Measurements from ENCODE around the gene RFX3. TPM values are rescaled to one million over a fixed set of nuclear protein-coding genes. Genes with fewer than 3 reads are reported as not detected.

The RFX3 gene
- total RNA-seq, 1 donor from 2014 or later: 24.7 TPM

GRCh38 chr9:3516667-3517330, 9.0 kb downstream of the RFX3 start:
- intact Hi-C loops (cut with DNase I): no loop called here
- ATAC-seq (no peak), DNase-seq (ENCODE audit: low spot score) (no peak)

DNA sequence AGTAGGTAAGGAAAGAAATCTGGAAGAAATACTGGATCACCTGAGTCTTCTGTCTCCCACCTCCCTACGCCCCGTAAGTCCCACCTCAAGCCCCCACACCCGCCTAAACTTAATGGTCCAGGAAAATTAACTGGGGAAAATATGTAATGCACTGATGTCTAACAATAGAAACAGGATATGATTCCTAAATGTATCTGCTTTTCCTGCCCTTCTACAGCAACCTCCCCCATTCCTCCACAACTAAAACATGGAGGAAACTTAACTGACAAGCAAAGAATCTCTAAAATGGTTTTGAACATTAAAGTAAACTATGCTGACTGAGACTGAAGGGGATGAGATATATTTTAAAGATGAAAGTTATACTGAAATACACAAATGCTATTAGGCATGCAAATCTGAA, 10.4 kb downstream of the RFX3 start:
- no peak for DNase-seq (ENCODE audit: low spot score)
- no peak for ATAC-seq
- intact Hi-C loops (cut with DNase I): no loop called here

- intact Hi-C loops (cut with DNase I): no loop called here
- ATAC-seq: no peak
- DNase-seq (ENCODE audit: low spot score): no peak
Observed at GRCh38 chr9:3514786-3515185, 11.0 kb downstream of the RFX3 start.

- intact Hi-C loops (cut with DNase I): no loop called here
- DNase-seq (ENCODE audit: low spot score) (no peak), ATAC-seq (no peak)
Observed at GRCh38 chr9:3513265-3513818, 12.5 kb downstream of the RFX3 start.

GRCh38 chr9:3511551-3511950, 14.2 kb downstream of the RFX3 start:
- ATAC-seq: no peak
- no peak for DNase-seq (ENCODE audit: low spot score)
- intact Hi-C loops (cut with DNase I): no loop called here

DNA sequence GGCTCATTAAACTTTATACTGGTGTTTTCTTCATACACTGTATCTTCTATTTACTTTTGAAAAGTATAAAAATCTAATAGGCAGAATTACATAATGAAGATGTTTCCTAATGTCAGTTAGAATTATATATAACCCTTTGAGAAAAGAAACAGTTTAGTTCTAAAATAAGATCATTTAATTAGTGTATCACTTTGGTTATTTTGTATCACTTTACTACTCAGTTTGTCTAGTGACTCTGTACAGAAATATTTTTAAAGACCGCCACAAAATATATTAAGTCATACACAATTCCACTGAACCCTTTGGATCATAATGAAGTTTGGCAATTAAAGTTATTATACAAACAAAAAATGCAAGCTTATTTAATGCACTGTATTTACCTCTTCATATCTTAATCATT, 15.0 kb downstream of the RFX3 start:
- ATAC-seq (no peak), DNase-seq (ENCODE audit: low spot score) (no peak)
- intact Hi-C loops (cut with DNase I): no loop called here

GRCh38 chr9:3509926-3510325, 15.9 kb downstream of the RFX3 start:
- DNase-seq (ENCODE audit: low spot score): no peak
- ATAC-seq: no peak
- intact Hi-C loops (cut with DNase I): no loop called here

GRCh38 chr9:3508521-3509291, 17.1 kb downstream of the RFX3 start:
- no peak for DNase-seq (ENCODE audit: low spot score)
- ATAC-seq: no peak
- intact Hi-C loops (cut with DNase I): no loop called here

GRCh38 chr9:3508078-3508431, 17.7 kb downstream of the RFX3 start:
- DNase-seq (ENCODE audit: low spot score) (no peak), ATAC-seq (peak; percentile 18)
- intact Hi-C loops (cut with DNase I): no loop called here

DNA sequence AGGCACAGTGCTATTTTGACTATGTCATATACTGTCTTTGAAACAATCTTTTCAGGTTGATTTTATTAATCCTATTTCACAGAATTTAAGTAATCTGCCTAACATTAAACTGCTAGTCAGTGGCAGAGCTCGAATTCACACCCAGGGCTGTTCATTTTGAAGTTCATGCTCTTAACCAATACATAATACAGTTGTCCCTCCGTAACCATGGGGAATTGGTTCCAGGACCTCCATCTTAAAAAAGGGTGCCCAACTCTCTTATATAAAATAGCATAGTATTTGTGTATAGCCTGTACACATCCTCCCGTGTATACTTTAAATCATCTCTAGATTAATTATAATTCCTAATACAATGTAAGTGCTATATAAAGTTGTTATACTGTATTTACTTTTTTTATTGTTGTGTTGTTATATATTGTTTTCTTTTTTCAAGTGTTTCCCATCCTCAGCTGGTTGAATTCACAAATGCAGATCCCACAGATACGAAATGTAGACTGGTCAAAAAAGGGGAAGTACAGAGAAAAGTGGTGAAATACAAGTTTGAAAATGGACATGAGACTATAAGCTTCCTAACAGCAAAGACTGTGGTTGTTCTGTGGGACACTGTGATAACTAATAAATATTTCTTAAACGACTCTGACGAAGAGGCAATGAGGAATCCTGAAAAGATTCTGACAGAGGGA, 18.3 kb downstream of the RFX3 start:
- intact Hi-C loops (cut with DNase I): no loop called here
- peak; percentile 61 for ATAC-seq
- DNase-seq (ENCODE audit: low spot score): no peak

DNA sequence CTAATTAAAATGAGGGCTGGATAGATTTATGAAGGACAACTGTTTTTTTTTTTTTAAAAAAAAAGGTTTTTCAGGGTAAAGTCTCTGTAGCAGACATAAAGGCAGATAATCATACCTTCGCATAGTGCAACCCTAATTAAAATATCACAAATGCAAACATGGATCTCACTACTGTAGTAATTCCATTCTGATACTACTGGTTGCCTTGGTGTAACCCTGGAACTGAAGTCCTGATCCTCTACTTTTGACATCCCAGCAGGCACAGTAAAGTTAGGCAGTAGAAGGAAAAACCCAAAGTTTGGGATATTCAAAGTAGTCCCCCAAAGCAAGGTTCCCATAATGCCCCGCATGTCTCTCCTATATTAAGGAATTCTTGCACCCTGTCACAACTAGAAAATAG, 19.6 kb downstream of the RFX3 start:
- DNase-seq (ENCODE audit: low spot score) (no peak), ATAC-seq (peak; percentile 61)
- intact Hi-C loops (cut with DNase I): no loop called here

DNA sequence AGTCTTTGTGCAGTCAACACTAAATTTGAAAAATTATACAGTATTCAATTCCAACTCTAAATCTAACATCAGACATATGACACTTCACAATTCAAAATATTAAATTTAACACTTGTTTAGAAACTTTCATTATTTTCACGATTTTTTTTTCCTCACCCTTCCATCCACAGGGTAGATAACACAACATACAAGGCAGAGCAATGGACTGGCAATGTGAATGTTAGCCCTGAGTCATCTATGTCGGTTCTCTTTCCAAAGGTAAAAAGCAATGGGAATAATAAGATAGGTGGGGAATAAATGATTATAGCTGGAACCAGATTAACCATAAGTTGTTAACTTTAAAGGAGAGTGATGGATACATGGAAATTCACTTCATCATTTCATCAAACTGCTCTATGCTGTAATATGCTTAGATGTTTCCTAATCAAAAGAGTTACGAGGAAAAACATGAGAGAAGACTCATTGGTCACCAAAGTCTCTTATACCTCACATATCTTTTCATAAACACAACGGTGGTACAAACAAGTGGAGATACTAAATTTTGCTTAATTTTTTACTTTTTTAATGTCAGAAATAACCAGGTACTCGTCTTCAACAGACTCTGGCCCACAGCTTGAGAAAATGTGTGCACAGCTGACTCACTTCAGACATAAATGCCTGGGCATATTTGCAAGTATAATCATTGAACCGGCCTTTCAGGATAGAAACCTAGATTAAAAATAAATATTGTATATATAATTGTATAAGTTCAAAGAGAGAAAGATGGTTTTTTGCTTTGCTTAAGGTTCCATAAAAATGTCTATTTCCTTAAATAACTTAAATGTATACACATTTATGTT, 23.0 kb downstream of the RFX3 start:
- DNase-seq (ENCODE audit: low spot score): no peak
- no peak for ATAC-seq
- intact Hi-C loops (cut with DNase I): no loop called here

DNA sequence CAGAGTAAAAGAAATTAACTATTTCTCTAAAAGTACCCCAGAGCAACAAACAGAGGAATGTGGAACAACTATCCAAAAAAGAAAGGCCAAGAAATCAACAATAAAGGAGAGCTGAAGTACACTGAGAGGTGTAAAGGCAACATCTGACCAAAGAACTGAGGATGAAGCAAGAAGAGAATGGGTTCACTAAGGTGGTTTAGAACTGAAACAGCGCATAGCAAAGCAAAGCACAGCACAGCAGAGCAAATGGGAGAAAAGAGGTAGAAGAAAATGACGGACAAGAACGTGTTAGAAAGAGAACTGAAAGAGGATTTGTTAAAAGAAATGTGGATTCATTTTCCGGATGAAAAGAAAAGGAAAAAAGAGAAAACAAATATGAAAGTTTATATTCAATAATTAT, 25.8 kb downstream of the RFX3 start:
- no peak for DNase-seq (ENCODE audit: low spot score)
- no peak for ATAC-seq
- intact Hi-C loops (cut with DNase I): no loop called here

DNA sequence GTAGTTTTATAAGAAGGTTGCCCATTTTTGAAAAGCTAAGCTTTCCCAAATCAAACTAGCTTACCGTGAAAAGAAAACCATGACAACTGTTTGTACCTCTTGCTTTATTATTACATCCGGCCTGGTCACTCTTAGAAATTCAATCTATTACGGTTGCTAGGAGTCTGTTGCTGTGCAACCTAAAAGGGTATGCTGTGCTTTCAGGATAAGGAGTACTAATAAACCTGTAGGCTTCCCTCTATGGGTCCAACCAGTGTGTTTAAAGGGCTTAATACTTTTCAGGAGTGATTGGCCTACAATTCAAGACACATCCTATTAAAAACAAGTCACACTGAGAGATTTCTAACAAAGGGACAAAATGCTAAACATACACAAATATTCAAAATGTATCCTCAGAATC, 27.1 kb downstream of the RFX3 start:
- DNase-seq (ENCODE audit: low spot score) (no peak), ATAC-seq (no peak)

GRCh38 chr9:3497857-3498256, 27.9 kb downstream of the RFX3 start:
- DNase-seq (ENCODE audit: low spot score): no peak
- intact Hi-C loops (cut with DNase I): no loop called here
- no peak for ATAC-seq

More for the DNA sequence above, 27.1 kb downstream of the RFX3 start:
- intact Hi-C loops (cut with DNase I): no loop called here

GRCh38 chr9:3497401-3497800, 28.4 kb downstream of the RFX3 start:
- ATAC-seq (no peak), DNase-seq (ENCODE audit: low spot score) (no peak)
- intact Hi-C loops (cut with DNase I): no loop called here

DNA sequence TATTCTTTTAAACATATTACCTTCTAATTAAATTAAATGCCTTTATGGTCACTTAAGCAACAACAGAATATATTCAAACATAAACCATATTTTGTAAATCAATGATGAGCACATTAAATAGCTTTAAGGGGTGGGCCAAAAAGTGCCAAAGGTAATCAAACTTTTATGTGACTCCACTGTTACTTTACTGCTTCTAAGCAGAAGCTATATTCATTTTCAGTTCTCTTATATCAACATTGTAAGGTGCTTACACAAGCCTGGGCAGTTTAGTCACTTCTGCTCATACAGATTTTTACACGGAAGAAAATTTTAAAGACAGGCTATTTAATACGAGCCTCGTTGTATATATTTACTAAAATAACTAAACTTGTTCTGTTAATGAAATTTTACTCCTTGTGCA, 29.9 kb downstream of the RFX3 start:
- no peak for ATAC-seq
- DNase-seq (ENCODE audit: low spot score): no peak
- intact Hi-C loops (cut with DNase I): no loop called here

GRCh38 chr9:3492214-3492613, 33.6 kb downstream of the RFX3 start:
- no peak for ATAC-seq
- intact Hi-C loops (cut with DNase I): no loop called here
- no peak for DNase-seq (ENCODE audit: low spot score)

- ATAC-seq (no peak), DNase-seq (ENCODE audit: low spot score) (no peak)
- intact Hi-C loops (cut with DNase I): no loop called here
Observed at GRCh38 chr9:3491450-3491849, 34.4 kb downstream of the RFX3 start.
